A673 (cell line): ENCODE data around the gene RAB40A.

Experiments used
- EZH2 ChIP-seq: fragments of 200-600 bp; sonication (generic); IDR thresholded peaks from 2 replicates; pipeline ENCODE4 v1.6.1; 2017; ENCODE audit warnings: borderline replicate concordance, low read depth, mild to moderate bottlenecking, mixed read lengths, antibody characterized with exemption, low read length; ENCODE audit not compliant: poor library complexity, severe bottlenecking
- TF ChIP-seq, protein P1 (sequence below): fragments of 300-800, 200-600 bp; sonication (generic); conservative IDR thresholded peaks from 2 replicates; pipeline ENCODE4 v1.5.1; 2017; ENCODE audit warnings: low read depth, mild to moderate bottlenecking, antibody characterized with exemption, low read length, moderate library complexity, mixed read lengths

DNA sequence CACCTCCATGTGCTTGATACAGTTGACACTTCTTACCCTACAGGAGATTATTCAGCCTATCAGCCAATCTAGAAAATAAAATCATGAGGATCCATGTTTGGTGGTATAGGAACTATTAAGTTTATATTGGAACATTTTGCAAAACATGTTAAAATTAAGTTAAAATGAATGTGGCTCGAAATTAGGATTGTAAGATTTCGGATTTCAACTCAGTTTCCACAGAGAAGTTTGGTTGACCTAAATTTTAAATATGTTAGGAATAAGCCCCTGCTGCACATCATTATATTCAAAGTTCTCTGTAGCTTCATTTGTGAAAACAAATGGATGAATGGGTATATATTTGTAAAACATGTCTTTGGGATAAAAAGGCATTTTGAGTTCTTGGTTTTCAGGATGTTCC is at the start of gene RAB40A:
- TF ChIP-seq EZH2 = no peak
- TF ChIP-seq, protein P1, sequence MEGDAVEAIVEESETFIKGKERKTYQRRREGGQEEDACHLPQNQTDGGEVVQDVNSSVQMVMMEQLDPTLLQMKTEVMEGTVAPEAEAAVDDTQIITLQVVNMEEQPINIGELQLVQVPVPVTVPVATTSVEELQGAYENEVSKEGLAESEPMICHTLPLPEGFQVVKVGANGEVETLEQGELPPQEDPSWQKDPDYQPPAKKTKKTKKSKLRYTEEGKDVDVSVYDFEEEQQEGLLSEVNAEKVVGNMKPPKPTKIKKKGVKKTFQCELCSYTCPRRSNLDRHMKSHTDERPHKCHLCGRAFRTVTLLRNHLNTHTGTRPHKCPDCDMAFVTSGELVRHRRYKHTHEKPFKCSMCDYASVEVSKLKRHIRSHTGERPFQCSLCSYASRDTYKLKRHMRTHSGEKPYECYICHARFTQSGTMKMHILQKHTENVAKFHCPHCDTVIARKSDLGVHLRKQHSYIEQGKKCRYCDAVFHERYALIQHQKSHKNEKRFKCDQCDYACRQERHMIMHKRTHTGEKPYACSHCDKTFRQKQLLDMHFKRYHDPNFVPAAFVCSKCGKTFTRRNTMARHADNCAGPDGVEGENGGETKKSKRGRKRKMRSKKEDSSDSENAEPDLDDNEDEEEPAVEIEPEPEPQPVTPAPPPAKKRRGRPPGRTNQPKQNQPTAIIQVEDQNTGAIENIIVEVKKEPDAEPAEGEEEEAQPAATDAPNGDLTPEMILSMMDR = no peak
